T-helper 1 cell treated with Interleukin-12 subunit alpha and Interleukin-12 subunit beta and Interleukin-4 antibody, amounts not matched to agents 30 ng/mL and 1 ng/mL, for 36 hours (primary cell): Measurements from ENCODE around the gene MGLL. TPM values are rescaled to one million over a fixed set of nuclear protein-coding genes. Genes with fewer than 3 reads are reported as not detected.

Source experiments
- intact Hi-C: fragments of 100-400 bp; cut with micrococcal nuclease; formaldehyde crosslinking; loops from one replicate; pipeline ENCODE4 v1.15.1; 2024
- total RNA-seq: library from RNA; stranded (reverse); gene quantifications from 2 replicates; pipeline ENCODE4 v1.2.3, GENCODE V29; 2022

Gene MGLL
- total RNA-seq = 1.4 and 1.9 TPM in 2 replicates

DNA sequence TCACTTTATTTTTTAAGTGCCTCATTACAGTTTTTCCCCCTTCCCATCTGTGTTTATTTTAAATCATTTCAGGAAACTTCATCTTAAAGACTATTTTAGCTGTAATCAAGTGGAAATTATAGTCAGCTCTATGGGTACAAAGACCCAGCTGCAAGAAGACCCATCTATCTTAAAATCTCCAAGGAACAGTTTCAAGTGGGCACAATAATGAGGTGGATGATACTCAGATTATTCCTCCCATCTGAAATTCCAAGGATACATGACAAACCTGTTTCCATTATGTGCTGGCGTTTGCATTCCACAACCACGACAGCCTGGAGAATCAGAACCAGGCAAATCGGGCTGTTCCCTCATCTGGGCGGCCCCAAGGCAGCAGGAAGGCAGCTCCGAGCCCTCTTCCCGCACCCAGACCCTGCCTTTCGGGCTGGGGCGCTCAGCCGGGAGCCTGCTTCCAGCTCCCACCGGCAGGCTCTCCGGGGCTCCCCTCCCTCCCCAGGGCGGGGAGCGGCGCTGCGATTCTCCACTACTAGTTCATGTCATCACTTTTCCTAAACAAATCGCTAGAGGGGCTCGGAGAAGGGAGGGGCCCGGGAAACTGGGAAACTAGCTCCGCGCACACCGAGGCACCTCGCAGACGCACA is at the start of gene MGLL:
Gene MGLL, minus strand, starts transcription at position 475 of the 641 bp plus-strand sequence. Its CDS starts 197 bp downstream, at position 278.
- intact Hi-C loops = no loop called here

DNA sequence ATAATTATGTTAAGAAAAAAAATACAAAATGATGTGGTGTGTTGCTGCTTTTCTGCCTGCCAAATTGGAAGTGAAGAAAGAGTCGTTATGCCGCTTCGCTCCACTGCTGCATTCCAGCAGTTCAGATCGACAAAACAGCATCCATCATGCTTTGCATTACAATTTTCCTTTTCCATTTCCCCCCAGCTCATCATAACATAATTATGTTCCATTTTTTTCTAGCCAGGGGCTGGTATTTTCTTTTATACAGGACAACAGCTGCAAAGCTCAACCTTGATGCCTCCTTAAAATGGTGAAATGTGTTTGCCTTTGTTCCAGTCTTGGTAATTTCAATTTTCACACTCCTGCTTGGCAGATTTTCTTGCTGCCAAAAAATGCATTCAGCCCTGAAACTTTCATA is 47.8 kb upstream of the MGLL start:
- intact Hi-C loops = no loop called here

DNA sequence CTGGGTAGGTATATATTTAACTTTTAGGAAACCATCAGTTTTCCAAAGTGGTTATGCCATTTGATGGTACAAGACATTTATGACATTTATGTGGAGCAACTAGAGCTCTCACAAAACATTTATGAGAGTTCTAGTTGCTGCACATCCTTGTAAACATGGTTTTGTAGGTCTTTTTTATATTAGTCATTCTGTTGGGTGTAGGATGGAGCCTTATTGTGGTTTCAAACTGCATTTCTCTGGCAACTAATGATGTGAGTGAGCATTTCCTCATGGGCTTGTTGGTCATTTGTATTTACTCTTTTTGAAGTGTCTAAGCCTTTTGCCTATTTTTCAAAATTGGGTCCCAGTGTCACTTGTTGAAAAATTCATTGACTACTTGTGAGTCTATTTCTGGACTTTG is 45.7 kb upstream of the MGLL start:
- intact Hi-C loops = no loop called here

DNA sequence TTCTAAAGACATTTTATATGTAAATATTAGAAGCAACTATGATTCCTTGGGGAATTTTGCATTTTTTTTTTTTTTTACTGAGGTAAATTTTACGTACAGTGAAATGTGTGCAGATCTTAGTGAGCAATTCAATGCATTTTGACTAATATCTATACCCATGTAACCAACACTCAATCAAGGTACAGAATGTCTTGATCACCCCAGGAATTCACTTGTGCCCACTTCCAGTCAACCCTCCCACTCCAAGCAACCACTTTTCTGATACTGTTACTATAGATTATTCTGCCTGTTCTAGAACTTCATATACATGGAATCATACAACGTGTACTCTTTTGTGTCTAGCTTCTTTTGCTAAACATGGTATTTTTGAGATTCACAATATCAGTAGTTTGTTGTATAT is 45.1 kb upstream of the MGLL start:
- intact Hi-C loops = no loop called here

DNA sequence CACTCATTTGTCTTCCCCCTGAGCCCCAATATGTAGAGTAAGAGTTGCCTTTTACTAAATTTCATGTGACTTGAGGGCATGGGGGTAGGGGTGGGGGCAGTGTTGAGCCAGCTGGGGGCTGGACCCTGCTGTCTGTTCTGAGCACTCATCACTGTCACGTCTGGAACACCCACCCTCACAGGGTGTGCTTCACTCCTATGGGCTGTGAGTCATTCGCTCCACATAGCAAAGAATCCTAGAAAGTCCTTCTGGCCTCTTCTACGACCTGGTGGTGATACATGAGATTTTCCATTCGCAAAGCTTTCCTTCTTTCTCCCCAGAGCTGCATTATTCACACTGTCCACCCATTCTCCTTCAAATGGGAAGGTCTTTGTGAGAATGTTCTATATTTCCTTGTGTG is 43.6 kb upstream of the MGLL start:
- intact Hi-C loops = no loop called here

DNA sequence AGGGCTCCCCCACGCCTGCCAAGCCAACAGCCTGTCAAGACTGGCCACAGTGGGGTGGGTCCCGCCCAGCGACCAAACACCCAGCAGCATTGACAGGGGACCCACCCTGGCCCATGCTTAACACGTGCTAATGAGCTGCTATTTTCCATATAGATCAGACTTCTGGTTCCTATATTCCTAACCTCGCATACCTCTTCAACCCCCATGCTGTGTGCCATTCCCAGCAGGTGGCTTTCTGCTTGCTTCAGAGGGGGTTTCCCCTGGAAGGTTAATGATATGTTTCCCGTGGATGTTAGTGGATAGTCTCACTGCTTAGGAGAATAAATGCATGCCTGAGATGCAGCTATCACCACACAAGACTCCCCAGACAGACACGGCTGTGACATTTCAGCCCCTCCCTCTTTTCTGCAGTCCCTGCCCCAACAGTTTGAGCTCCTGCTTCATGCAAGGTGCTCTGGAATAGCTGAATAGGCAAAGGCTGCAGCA is 37.9 kb upstream of the MGLL start:
- intact Hi-C loops = no loop called here

DNA sequence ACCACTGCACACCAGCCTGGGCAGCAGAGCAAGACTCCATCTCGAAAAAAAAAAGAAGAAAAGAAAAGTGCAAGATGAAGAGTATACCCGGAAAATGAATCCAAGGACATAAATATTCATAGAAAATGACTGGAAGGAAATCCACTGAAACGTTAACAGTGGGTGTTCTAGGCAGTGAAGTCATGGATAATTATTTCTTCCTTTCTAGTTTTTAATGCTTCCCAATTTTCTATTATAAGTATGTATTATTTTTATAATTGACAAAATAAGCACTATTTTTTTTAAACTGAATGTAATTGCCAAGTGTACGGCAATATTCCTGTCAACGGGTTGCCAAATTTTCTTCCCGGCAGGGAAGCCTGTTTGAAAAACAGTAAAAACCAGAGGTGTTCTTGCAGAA is 37.4 kb upstream of the MGLL start:
- intact Hi-C loops = no loop called here

DNA sequence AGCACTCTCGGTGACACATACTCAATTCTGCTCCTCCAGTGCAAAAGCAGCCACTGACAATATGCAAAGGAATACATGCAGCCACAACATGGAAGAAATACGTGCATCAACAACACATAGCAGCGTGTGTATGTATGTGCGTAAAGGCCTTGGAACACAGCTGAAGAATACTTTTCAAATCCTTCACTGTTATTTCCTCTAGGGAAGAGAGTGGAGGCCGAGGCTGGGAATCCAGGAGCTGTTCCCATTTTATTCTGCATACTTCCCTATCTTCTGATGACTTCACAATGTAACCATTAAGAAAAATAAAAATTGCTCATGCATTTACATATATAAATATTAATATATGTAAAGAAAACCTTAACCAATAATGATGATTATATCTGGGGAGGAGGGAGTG is 36.6 kb upstream of the MGLL start:
- intact Hi-C loops = no loop called here

DNA sequence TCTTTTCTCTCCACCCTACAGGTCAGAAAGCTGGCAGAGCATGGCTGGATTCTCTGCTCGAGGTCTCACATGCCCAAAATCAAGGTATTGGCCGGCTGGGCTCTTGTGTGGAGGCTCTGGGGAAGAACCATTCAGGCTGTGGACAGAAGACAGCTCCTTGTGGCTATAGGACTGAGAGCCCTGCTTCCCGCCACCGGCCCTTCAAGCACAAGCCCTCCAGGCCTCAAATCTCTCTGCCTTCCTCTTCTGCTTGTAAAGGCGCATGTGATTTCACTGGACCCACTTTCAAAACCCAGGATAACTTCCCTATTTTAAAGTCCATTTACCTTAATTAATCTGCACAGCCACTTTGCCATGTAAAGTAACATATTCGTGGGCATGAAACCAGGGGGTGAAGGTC is 36.2 kb upstream of the MGLL start:
- intact Hi-C loops = no loop called here

DNA sequence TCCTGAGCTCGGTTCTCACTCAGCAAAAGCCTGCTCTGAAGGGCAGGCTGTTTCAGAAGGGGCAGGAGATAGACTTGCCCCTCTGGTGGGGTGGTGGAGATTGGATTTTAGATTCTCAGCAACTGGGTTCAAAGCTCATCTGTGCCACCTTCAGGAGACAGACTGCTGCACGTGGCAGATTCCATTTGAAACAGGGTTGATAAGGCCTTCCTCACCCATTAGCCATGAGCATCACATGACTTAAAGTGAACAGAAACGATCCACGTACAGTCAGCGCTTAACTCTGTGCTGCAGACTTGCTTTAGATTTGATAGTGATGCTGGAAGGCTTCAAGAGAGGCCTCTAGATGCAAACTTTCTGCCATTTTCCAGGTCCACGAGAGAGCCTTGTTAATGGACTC is 35.0 kb upstream of the MGLL start:
- intact Hi-C loops = no loop called here

DNA sequence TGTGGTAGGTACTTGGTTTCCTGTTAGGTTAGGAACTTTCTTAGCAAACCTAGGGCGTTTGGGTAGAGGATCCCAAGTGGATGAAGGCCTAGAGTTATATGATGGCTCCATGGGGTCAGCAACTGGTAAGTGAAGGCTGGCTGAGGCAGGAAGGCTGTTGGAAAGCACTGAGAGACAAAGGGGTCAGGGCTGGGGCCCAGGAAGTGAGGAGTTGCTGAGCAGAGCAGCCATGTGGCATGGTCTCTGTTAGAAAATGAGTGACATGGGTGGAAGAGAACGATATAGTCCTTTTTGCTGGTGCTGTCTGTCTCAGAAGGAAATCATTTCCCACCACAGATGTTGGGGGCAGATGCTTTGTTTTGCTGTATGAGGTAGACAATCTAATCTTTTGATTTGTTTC is 34.5 kb upstream of the MGLL start:
- intact Hi-C loops = no loop called here

DNA sequence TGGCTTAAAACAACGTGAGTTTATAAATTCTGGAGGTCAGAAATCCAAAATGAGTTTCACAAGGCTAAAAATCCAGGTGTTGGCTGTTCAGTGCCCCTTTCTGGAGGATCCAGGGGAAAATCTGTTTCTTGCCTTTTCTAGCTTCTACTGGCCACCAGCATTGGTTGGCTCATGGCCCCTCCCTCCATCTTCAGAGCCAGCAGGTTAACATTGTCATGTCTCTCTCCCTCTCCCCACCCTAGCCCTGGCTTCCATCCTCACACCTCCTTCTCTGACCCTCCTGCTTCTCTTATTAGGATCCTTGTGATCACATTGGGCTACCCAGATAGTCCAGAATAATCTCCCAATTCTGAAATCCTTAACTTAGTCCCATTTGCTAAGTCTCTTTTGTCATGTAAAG is 32.9 kb upstream of the MGLL start:
- intact Hi-C loops = no loop called here

DNA sequence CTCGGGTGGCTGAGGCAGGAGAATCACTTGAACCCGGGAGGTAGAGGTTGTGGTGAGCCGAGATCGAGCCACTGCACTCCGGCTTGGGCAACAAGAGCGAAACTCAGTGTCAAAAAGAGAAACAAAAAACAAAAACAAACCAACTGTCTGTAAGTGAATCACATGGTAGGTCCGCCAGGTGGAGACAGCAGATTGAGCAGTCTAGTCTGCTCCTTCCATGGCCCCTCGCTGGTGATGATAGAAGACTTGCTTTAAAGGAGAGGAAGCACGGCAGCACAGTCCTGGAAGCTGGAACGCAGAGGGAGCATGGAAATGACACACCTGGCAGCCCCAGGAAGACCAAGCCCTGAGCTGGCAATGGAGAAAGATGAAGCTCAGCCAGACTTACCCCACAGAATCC is 31.4 kb upstream of the MGLL start:
- intact Hi-C loops = no loop called here

DNA sequence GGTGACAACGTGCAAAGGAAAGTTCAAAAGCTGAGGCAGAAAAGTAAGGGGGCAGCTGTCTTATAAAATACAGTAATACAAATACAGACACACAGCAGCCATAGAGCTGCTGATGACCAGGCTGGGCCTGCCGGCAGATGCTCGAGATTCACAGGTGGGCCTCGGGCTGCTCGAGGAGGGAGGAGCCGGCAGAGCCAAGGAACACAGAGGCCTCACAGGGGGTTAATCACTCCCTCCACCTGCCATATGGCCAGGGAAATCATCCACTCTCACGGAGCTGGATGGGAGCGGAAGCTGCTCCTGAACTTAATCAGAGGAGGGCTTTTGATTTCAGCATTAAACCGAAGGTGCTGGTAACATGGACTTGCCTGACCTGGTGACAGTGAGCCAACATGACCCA is 29.6 kb upstream of the MGLL start:
- intact Hi-C loops = no loop called here

DNA sequence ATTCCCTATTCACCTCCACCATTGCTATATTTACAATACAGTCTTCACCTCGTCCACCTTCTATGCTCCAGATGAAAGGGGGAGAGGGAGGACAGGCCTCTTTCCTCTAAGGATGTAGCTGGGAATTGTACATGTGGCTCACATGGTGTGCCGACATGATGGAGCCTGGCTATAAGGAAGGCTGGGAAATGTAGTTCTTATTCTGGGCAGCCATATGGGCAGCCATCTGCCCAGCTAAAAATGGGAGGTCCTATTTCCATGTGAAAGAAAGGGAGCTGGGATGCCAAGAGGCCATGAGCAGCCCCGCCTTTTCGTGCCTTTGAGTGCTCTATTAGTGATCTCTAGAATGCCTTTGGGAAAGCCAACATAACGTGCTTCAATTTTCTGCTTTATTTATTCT is 27.1 kb upstream of the MGLL start:
- intact Hi-C loops = no loop called here

DNA sequence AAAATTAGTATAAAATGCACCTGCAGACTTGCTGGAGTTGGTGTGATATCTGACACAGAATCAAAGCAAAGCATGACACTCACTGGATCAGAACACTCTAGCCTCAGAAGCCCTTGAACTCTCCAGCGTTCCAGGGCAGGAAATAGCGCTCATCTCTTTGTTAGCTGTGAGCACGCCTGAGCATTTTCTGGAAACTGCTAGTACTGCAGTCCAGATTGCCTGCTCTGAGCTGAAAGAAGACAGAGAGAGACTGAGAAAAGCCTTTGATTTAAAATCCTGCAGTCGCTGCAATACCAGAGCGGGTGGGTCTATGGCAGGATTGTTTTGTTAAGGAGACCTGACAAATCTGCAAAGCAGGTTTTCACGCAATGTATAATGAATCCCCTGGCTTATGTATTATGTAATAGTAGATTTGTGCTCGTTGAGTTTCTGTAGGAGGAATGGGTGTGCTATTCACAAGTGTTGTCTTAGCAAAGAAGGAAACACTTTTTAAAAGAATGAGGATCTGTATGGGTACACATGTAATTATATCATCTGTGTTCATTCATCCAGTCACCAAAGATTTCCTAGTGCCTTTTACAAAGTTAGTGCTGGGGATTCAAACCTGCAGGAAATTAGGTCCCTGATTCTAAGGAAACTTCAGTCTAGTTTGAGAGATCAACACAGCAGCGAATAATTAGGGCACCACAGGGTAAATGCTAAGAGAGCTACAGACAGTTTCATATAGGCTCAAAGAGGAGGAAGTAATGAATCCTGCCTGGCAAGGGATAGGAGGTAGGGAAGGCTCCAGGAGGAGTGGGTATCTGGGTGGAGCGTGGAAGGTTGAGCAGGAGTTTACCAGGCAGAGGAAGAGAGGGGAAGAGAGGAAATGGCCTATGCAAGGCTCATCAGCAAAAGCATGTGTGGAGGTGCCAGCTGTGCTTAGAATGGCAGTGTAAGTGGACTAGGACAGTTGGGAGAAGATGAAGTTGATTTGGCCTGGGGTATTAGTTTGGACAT is 26.1 kb upstream of the MGLL start:
- intact Hi-C loops = no loop called here

DNA sequence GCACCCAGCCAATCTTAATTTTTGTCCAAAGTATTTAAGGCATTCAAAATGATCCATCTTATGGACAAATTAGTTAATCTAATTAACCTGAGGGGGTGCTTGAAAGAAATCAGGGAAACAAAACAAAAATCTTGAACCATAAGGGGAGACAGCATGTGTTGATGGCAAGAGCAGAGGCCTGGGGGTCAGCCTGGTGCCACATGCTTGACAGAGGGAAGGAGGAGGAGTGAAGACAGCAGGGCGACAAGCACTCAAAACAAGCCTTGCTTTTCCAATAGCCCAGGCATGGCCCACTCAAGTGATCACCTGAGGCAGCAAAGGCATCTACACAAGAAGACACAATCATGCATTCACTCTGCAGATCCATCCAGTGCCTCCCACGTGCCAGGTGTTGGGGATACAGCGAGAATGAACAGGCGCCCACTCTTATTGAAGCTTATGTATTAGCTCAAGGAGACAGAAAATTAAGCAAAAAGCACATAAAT is 25.0 kb upstream of the MGLL start:
- intact Hi-C loops = no loop called here

DNA sequence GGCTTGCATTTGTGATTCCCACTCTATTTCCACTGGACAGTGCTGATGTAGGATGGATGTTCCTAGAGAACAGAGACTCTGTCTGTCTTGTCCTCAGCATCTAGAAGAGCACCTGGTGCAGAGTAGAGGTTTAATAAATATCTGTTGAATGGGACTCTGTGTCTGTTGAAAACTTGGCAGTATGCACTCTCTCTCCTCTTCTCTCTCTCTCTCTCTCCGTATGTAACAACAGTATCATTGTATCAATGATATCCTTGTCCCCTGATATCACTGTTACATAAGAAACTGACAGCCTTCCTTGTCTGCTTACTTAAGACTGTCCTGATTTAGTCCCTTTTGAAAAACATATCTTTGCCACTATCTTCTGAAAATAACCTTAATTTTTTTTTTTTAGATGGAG is 24.3 kb upstream of the MGLL start:
- intact Hi-C loops = no loop called here

DNA sequence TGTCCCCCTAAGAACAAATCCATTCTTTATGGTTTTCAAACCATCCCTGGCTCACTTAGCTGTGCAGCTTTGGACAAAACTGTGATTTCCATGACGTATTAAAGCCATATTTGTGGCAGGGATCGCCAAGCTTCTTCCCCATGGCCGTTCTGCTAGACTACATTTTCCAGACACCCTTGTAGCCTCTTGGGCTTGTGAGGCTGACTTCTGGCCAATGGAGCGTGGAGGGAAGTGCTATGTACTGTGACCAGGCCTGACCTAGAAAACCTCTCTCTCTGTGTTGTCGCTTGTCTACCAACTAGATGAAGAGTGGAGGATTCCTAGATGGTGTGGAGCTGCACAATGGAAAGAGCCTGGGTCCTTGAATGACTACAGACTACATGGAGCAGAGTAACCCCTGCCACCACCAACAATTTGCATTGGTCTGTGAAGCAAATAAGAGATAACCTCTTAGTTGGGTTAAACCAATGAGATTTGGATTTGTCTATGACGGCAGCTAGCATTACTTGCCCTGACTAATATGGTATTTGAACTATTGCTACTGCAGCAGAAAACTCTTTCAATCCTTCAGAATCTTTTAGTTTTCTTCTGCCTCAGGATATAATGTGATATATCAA is 22.1 kb upstream of the MGLL start:
- intact Hi-C loops = no loop called here

DNA sequence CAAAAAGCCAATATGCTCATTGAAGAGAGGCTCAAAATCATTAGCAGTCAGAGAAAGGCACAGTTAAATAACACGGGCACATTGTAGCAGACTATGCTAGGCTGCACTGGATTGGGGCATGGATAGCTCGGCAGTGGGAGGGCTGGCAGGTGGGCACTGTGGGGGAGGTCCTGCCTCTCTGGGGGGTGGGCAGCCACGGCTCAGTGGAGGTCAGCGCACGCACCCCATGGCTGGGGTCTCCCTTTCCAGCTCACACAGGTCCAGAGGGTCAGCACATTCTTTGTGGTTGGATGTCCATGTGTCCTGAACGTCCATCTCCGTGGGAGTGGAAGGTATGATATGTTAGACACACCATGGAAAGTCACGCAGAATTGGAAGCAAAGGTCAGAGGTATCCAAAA is 18.4 kb upstream of the MGLL start:
- intact Hi-C loops = no loop called here

DNA sequence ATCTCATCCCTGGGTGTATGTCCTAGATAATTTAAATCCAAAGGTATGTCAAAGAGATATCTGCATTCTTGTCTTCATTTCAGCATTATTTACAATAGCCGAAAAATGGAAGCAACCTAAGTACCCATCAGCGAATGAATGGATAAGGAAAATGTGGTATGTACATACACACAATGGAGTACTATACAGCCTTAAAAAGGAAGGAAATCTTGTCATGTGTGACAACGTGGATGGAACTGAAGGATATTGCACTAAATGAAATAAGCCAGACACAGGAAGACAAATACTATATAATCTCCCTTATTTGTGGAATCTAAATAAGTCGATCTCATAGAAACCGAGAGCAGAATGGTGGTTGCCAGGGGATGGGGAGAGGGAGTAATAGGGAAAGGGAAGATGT is 16.8 kb upstream of the MGLL start:
- intact Hi-C loops = loop anchor here (5.0 kb wide), 1 partner anchor 572 kb away; no protein-coding TSS in a partner anchor
